Prostate gland (tissue), 2 donors: ENCODE results near the gene GBX2. TPM values are rescaled to one million over a fixed set of nuclear protein-coding genes. Genes with fewer than 3 reads are reported as not detected.

ENCODE experiments used
- DNase-seq: peaks from one replicate; pipeline ENCODE4 v3.0.0-alpha.2; 2019; ENCODE audit warnings: low spot score
- H3K27ac ChIP-seq, 2 donors: fragments of 200-600 bp; sonication (generic); 2 replicates each; pipeline ENCODE4 v1.5.1; 2017 to 2019
- H3K27me3 ChIP-seq: fragments of 200-600 bp; sonication (generic); replicated peaks from 2 replicates; pipeline ENCODE4 v1.5.1; 2019; ENCODE audit not compliant: insufficient read depth
- H3K36me3 ChIP-seq, 2 donors: fragments of 200-600 bp; sonication (generic); 1 replicate in 1 of 2; 2 replicates in 1 of 2; pipeline versions ENCODE4 v1.5.1 to v1.8.1; 2017 to 2019
- H3K4me1 ChIP-seq: fragments of 200-600 bp; sonication (generic); replicated peaks from 2 replicates; pipeline ENCODE4 v1.5.1; 2019
- H3K4me3 ChIP-seq, 2 donors: fragments of 200-600 bp; sonication (generic); 2 replicates each; pipeline ENCODE4 v1.5.1; 2017 to 2019
- H3K9me3 ChIP-seq: fragments of 200-600 bp; sonication (generic); 2 replicates; pipeline ENCODE4 v1.5.1; 2017
- CTCF ChIP-seq, 4 experiments: fragments of 200-600 bp in 2 of 4; fragments of 450-650 bp in 2 of 4; sonication (generic) in 2 of 4; IDR thresholded peaks; 1 replicate in 3 of 4; 2 replicates in 1 of 4; pipeline ENCODE4 v1.5.1; 2016 to 2019; ENCODE audit warnings: antibody characterized with exemption in 4 of 4, mild to moderate bottlenecking in 2 of 4, moderate library complexity in 2 of 4
- POLR2A ChIP-seq: fragments of 450-650 bp; IDR thresholded peaks from one replicate; pipeline ENCODE4 v1.6.1; 2016; ENCODE audit warnings: antibody characterized with exemption, mild to moderate bottlenecking
- POLR2AphosphoS5 ChIP-seq: sonication (generic); formaldehyde crosslinking; IDR thresholded peaks from one replicate; pipeline ENCODE4 v1.6.1; 2017; ENCODE audit warnings: antibody characterized with exemption
- WGBS: methylation state at CpG from one replicate; pipeline ENCODE4 v1.1.5; 2018; 5-methylcytosine and 5-hydroxymethylcytosine counted together
- intact Hi-C: fragments of 100-400 bp; cut with DNase I; formaldehyde crosslinking; loops from one replicate; pipeline ENCODE4 v1.14.2; 2022
- total RNA-seq, 2 donors: library from RNA; depleted of rRNA; stranded (reverse); fragments of >200 nt; gene quantifications; one replicate each; pipeline ENCODE4 v1.1.0, GENCODE V29; 2016

The GBX2 gene
- total RNA-seq, 2 donors from 2014 or later, result 0.23 TPM; not detected in 1

- no peaks in the 10 kb centered on the region for H3K27me3 ChIP-seq
- no peak for TF ChIP-seq POLR2AphosphoS5
- TF ChIP-seq CTCF (IDR thresholded peaks at IDR 0.05), result no peak
- TF ChIP-seq POLR2A, result no peak
- 89% methylated on average over 3 of the region's 3 CpGs for WGBS
Measured at GRCh38 chr2:236122236-236122635, 46.0 kb downstream of the GBX2 start.

GRCh38 chr2:236121546-236121945 is 46.6 kb downstream of the GBX2 start:
- Histone ChIP-seq H3K27me3 (no peaks in the 10 kb centered on the region), H3K9me3 (no peaks in the 10 kb centered on the region), H3K36me3 (no peaks in the 10 kb centered on the region), H3K27ac (no peak overlapping the region), H3K4me1 (no peaks in the 10 kb centered on the region), H3K4me3 (no peak overlapping the region)
- WGBS, result 95% methylated on average over 7 of the region's 7 CpGs
- intact Hi-C loops, result no loop called here
- TF ChIP-seq POLR2AphosphoS5 (no peak), CTCF (IDR thresholded peaks at IDR 0.05) (no peak), POLR2A (no peak)
- no peak for DNase-seq

More at GRCh38 chr2:236122236-236122635, 46.0 kb downstream of the GBX2 start:
- DNase-seq, result no peak
- Histone ChIP-seq H3K4me3 (no peak overlapping the region), H3K4me1 (no peaks in the 10 kb centered on the region), H3K9me3 (no peaks in the 10 kb centered on the region), H3K27ac (no peak overlapping the region), H3K36me3 (no peaks in the 10 kb centered on the region)
- intact Hi-C loops, result no loop called here

- no peaks in the 10 kb centered on the region for H3K36me3 ChIP-seq
- DNase-seq, result no peak
- 94% methylated on average over 5 of the region's 5 CpGs for WGBS
Measured at GRCh38 chr2:236120829-236121228, 47.4 kb downstream of the GBX2 start.

GRCh38 chr2:236120141-236120601 is 48.0 kb downstream of the GBX2 start:
- no peaks in the 10 kb centered on the region for H3K36me3 ChIP-seq
- TF ChIP-seq POLR2A, result no peak
- no peak for TF ChIP-seq CTCF (IDR thresholded peaks at IDR 0.05)
- no peak for TF ChIP-seq POLR2AphosphoS5
- H3K4me1 ChIP-seq, result no peaks in the 10 kb centered on the region
- no peaks in the 10 kb centered on the region for H3K27me3 ChIP-seq
- no peak overlapping the region for H3K27ac ChIP-seq
- H3K4me3 ChIP-seq, result no peak overlapping the region
- intact Hi-C loops, result no loop called here
- 78% methylated on average over 27 of the region's 29 CpGs for WGBS
- no peaks in the 10 kb centered on the region for H3K9me3 ChIP-seq
- DNase-seq, result no peak

More at GRCh38 chr2:236120829-236121228, 47.4 kb downstream of the GBX2 start:
- no peaks in the 10 kb centered on the region for H3K9me3 ChIP-seq
- no peaks in the 10 kb centered on the region for H3K4me1 ChIP-seq
- no peaks in the 10 kb centered on the region for H3K27me3 ChIP-seq
- H3K27ac ChIP-seq, result no peak overlapping the region
- intact Hi-C loops, result no loop called here
- H3K4me3 ChIP-seq, result no peak overlapping the region
- TF ChIP-seq POLR2AphosphoS5, result no peak
- TF ChIP-seq POLR2A, result no peak
- no peak for TF ChIP-seq CTCF (IDR thresholded peaks at IDR 0.05)

- no peaks in the 10 kb centered on the region for H3K36me3 ChIP-seq
- TF ChIP-seq POLR2A, result no peak
- TF ChIP-seq CTCF (IDR thresholded peaks at IDR 0.05), result no peak
- no peak for TF ChIP-seq POLR2AphosphoS5
- H3K27ac ChIP-seq, result no peak overlapping the region
- 94% methylated on average over 13 of the region's 13 CpGs for WGBS
- no peaks in the 10 kb centered on the region for H3K9me3 ChIP-seq
- H3K4me3 ChIP-seq, result no peak overlapping the region
- H3K27me3 ChIP-seq, result no peaks in the 10 kb centered on the region
- no peak for DNase-seq
- no peaks in the 10 kb centered on the region for H3K4me1 ChIP-seq
- intact Hi-C loops, result no loop called here
Measured at GRCh38 chr2:236119476-236119875, 48.7 kb downstream of the GBX2 start.
